Dermis blood vessel endothelial cell (primary cell): ENCODE data around the gene FAM117A. TPM values are rescaled to one million over a fixed set of nuclear protein-coding genes. Genes with fewer than 3 reads are reported as not detected.

Source experiments
- DNase-seq: peaks from one replicate; pipeline ENCODE4 v3.0.0; 2010
- total RNA-seq: library from RNA; depleted of rRNA; stranded (reverse); fragments of >200 nt; gene quantifications from 2 replicates; pipeline ENCODE4 v1.2.3, GENCODE V29; 2014

Gene FAM117A
- total RNA-seq, 1 donor from 2014 or later = 15.5 TPM

GRCh38 chr17:49707246-49707607 lies 56.7 kb downstream of the FAM117A start:
- DNase-seq = peak; percentile 39

DNA sequence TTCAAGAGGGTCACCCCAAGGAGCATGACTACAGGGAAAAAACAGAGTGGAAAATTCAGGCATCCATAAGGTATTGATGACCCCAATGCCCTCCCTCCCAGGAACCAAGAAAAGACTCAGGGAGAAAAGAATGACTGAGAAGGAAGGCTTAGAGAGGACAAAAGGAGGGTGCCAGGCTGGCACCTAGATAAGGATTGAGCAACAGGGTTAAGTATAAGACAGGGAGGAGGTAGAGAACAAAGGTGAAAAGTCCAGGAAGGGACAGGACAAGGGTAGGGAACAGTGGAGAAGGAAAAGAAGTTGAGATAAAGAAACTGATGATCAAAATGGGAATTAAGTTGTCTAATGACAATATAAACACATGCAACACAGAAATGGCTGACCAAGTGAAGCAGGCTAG lies 58.7 kb downstream of the FAM117A start:
- DNase-seq = no peak

DNA sequence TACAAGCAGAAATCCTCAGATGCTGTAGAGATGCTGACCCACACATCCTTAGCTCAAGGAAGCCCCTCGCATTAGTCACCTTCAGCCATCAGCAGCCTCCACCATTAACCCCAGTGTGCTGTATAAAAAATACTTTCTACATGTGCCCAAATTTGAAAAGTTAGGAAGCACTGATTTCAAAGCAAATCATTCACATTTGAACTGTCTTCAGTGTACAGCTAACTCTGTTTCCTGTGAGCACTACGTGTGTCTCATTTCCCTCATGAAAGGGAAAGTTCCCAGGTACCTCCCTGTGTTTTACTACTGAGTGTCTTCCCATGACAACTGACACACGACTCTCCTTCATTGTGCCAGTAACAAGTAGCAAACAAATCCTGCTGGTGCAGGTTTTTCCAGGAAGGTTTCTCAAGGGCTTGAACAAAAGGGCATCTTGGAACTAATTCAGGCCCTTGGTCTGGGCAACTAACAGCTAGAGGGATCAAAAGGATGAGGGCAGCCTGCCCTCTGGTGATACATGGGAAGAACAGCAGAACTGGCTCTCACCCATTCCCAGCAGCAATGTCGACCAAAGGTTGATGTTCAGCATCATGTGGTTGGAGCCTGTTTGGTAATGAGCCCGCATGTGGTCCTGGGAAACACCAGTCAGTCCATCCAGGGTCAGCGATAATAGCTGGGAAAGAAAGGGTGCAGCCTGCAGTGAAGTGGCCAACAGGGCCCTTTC lies 60.2 kb downstream of the FAM117A start:
- DNase-seq = peak; percentile 82

GRCh38 chr17:49700960-49701359 lies 63.0 kb downstream of the FAM117A start:
- no peak for DNase-seq

DNA sequence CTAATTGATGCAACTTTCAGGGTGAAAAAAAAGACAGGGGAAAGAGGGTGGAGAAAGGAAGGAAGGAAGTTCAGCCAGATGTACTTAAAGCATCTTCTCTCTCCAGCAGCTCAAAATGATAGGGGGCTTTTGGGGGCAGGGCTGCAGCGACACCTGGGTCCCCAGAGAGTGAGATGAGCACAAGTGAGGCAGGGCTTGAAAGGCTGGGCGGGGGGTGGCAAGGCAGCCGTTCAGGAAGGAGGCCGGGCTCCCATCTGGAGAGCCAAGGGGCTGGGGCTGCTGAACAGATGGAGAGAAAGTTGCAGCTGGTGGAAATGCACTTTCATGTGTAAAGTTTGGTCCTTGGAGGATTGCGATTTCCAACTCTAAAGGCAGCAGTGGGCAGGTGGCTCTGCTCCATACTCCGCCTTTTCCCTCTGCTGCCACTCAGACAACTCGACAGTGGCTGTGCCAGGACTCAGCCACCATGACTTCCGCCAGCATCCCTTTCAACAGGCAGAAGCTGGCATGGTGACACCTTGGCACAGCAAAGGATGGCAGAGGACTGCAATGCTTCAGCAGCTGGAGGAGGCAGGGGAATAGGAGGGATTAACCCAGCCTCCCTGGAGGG lies 63.9 kb downstream of the FAM117A start:
- no peak for DNase-seq

GRCh38 chr17:49698005-49698404 lies 65.9 kb downstream of the FAM117A start:
- DNase-seq = no peak

DNA sequence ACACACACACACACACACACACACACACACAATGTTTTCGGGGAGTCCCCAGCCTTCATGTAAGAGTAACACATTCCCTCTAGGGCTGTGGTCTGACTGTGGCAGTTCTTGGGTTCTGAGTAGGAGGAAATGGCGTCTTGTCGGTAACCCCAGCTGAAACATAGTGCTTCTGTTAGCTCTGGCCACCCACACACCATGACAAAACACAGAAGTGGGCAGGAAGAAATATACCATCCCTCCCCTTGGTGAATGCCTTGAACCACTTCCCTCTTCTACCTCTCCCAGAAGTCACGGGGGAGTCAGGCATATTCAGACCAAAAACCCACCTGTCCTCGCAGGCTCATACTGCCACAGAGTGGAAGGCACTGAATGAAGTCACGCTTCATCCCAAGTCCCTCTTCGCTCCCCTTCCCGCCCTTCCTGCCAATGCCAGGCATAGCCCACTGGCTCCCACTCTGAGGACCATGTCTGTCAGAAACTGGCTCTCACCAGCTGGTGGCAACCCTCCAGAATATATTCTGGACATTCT lies 67.6 kb downstream of the FAM117A start:
- DNase-seq = no peak

DNA sequence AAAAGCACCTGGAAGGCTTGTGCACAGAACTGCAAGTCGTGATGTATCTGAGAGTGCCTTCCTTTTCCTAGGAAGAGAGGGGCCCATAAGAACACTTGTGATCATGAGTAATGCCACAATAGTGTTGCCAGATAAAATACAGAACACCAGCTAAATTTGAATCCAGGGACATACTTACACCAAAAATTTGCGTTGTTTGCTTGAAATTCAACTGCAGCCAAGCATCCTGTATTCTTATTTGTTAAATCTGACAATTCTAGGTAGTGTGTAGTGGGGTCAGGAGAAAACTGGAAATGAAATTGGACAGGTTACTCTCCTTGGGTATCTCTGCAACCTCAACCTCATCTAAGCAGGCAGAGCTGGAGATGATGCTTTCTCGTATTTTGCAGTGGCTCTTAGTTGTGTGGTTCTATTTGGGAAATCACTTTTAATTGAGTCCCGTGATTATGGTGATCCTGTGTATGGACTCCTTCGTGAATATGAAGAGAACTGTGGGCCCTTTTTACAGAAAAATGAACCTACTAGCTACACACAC lies 68.2 kb downstream of the FAM117A start:
- no peak for DNase-seq

DNA sequence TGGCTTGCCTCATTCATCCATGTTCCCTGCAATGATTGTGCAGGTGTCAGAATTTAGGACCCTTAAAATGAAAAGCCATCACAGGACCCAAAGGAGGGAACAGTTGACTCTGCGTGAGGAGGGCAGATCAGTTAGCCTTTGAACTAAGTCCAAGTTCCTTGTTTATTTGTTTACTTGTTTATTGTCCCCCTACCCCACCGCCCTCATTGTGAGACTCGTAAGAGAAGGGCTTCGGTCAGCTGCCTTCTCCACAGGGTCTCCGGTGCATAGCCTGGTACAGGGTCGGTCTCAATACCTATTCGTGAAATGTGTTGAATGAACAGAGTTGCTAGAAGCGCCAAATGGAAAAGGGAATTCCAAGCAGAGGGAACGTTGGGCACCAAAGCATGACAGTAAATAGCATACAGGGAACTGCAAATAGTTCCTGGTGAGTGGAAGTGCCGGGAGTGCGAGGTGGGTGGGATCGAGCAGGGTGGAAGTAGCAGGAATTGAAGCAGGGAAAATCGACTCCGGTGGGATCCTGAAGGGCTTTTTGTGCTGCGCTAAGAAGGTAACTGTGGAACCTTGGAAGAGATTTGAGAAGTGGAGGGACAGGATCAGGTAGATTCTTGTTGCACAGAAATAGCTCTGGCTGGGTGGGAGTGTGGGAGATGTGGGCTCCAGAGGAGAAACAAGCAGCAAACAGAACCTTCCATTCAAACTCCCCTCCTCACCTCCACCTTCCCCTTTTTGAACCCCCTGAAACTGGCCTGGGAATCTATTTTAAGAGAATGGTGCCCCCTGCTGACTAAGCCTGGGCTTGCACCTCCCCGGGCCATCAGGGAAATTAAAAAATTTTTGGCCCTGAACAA lies 68.9 kb downstream of the FAM117A start:
- peak; percentile 58 for DNase-seq

DNA sequence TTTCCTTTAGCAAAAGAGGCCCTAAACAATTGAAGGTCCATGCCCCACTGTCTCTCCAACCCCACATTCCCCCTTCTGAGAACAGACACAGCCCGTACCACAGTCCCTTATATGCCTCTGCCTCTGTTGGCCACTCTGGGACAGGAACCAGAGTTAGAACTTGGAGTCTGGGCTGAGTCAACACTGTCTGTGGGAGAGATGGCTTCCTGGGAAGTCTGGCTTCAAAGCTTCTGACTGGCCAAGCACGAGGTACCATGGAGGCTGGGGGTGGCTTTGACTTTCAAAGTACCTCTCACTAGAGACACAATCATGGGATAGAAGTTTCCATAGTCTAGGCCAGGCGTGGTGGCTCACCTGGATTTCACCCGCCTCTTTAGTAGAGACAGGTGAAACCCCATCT lies 71.2 kb downstream of the FAM117A start:
- DNase-seq = no peak

- DNase-seq = no peak
These were observed 72.2 kb downstream of the FAM117A start for GRCh38 chr17:49691677-49692191.

DNA sequence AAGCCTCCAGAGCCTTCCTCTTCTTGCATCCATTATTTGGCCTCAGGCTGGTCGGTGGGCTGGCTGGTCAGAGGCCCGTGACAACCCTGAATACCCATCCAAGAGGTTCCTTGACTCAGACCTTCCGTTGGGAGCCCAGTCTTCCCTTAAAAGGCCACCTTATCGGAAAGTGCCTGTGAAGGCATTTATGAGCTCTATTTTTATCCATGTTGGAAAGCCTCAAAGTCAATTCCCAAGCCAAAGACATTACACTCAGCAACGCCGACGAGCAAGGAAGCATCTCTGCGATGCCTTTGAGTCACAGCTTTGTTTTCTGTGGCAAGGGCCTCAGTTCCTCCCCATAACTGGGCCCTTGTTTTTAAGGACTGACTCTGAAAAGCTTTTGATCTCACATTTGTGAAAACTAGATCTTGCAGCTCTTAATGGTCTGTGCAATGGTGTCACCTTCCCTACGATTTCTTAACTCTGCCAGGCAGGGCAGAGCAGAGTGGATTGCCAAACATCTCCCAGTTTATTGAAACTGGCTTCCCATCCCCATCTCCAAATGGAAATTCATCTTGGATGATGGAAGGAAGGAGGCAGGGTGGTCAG lies 72.8 kb downstream of the FAM117A start:
- DNase-seq = peak; percentile 49

GRCh38 chr17:49690256-49690655 lies 73.7 kb downstream of the FAM117A start:
- no peak for DNase-seq

- no peak for DNase-seq
These were observed 75.1 kb downstream of the FAM117A start for GRCh38 chr17:49688848-49689247.

DNA sequence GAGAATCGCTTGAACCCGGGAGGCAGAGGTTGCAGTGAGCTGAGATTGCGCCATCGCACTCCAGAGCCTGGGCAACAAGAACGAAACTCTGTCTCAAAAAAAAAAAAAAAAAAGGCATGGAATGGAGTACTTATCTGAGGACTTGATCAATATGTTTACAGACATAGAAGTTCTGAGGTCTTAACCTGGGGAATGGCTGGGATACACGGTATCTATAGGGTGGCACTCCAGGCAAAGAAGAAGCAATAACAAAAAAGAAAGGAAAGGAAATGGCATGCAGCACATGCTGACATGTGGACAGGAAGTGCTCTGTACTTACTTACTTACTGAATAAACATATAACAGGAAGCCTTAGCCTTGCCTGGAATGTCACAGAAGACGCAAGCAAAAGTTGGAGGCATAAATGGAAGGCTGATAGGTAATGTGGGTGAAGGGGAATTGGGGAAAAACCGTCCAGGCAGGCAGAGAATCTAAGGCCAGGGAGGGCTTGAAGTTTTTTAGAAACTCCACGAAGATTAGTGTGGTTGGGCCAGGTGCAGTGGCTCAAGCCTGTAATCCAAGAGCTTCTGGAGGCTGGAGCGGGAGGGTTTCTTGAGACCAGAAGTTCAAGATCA lies 75.9 kb downstream of the FAM117A start:
- peak; percentile 93 for DNase-seq

DNA sequence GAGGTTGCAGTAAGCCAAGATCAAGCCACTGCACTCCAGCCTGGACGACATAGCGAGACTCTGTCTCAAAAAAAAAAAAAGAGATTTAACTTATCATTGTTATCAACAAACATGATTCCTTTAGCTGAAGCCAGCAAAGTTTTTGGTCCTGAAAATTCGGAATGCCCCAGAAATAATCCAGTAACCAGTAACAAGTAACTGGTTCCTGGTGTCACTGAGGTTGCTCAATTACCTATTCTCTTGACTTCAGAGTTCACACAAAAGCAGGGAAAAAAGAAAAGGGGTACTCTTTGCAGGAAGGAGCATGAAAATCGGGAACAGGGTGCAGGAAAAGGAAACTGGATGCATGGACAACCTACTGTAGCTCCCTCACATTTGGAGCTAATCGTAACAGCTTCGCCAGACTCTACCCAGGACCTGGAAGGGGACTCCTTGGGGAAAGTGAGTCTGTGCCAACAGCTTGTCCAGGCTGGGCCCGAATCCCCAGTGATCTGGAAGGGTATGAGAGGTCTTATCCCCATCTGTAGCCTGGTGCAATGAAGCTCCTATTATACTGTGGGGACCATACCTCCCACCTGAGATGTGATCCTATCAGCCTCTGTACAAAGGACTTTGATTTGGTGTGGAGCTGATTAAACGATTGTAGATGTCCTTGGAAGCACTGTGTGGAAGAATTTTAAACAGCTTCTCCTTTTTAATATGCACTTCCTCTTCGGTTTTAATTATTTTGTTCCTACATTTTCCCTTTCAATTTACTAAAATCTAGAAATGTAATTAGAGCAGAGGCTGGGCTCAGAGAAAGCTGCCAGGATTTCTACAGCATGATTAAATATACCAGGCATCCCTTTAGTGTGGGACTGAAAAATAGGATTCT lies 82.6 kb downstream of the FAM117A start:
- no peak for DNase-seq

DNA sequence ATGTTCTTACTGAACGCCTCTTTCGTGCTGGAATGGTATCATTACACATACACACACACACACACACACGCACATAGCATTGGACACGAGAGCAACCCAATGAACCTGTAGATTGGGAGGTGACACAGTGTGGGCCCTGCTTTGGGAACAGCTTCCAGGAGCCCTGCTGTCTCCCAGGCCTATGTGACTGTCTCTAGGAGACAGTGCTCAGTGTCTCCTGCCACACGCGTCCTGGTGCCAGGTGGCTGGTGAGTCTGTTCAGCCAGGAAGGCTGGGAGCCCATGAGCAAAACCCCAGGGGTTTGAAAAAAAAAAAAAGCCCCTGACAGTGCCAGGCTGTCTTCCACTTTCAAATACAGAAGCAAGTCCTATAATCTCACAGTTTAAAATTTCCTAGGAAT lies 83.6 kb downstream of the FAM117A start:
- no peak for DNase-seq

GRCh38 chr17:49677933-49678847 lies 85.7 kb downstream of the FAM117A start, which contains the start of gene SPOP:
TSS of gene SPOP (minus strand) at chr17:49678097. CDS start at chr17:49622810, 55,287 bp downstream.
- peak; percentile 100 for DNase-seq

DNA sequence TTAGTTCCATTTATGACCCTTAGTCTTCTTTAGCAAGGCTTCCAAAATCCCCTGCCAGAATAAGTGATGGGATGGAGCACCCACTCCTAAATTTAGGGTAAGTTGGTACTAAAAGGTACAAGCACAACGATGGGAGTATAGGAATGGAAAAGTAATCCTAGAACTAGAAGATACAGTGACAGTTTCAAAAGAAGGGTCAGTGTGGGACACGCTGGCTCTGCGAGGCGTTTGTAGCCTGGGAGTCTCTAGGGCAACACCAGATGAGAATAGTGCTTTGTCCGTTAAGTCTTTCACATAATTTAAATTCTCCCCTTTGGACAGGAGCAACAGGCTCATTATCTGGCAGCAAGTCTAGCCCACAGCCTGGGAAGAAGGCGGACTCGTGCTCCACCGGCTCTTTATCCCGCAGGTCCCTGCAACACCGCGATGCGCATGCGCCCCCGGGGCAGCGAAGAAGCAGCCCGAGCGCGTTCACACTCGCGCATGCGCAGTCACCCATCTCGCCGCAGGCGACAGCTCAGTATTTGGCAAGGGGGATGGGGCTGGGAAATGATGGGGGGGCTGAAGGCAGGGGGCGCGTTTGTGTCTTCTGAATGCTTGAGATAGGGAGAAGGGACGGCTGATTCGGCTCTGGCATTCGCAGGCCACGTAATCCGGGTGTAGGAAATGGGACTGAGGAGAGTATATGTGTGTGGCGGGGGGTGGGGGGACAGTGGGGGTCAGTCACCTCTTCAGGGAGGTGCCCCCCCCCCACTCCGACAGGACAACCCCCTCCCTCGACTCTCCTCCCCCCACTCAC lies 86.6 kb downstream of the FAM117A start:
- DNase-seq = peak; percentile 97
